GM15510 (cell line): ENCODE data around the gene FBXW10.
"Not testable (repeated sequence)": the region's sequence is repeated elsewhere in the genome, so short reads cannot be mapped to it uniquely, and the experiment has no call there.

Experiments
- POLR2A ChIP-seq: IDR thresholded peaks from 3 replicates; pipeline ENCODE4 v1.6.1; 2011; ENCODE audit warnings: borderline replicate concordance; ENCODE audit not compliant: insufficient read length; ENCODE audit errors: extremely low read depth

The FBXW10 gene

GRCh38 chr17:18743699-18744421, at the start of gene FBXW10:
Gene FBXW10, plus strand, starts transcription at chr17:18744054. Its CDS starts 191 bp downstream, at chr17:18744245.
- TF ChIP-seq POLR2A, result not testable (repeated sequence)

- TF ChIP-seq POLR2A, result no peak
Measured at GRCh38 chr17:18772471-18772870, 28.6 kb downstream of the FBXW10 start.

- TF ChIP-seq POLR2A, result peak; percentile 67
Measured at GRCh38 chr17:18780991-18781718, 37.3 kb downstream of the FBXW10 start, which contains the start of gene TVP23B. Gene TVP23B, plus strand, starts transcription at chr17:18781183. Its CDS starts 111 bp downstream, at chr17:18781294.
